Measurements from ENCODE around the gene SETD9. TPM values are rescaled to one million over a fixed set of nuclear protein-coding genes. Genes with fewer than 3 reads are reported as not detected.
A peak's percentile ranks its signal among the peaks of the same experiment; 100 is the strongest.

The SETD9 gene, protein sequence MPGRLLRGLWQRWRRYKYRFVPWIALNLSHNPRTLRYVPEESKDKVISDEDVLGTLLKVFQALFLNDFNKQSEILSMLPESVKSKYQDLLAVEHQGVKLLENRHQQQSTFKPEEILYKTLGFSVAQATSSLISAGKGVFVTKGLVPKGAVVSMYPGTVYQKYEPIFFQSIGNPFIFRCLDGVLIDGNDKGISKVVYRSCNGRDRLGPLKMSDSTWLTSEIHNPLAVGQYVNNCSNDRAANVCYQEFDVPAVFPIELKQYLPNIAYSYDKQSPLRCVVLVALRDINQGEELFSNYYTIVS
- total RNA-seq (2021; ENCODE audit: unreplicated experiment) (20.5 TPM), Bru-seq, nascent RNA (percentile 69 among the genes with signal in this experiment), BruChase-seq, experiment 1, labeled RNA remaining after a 2-hour chase (percentile 55 among the genes with signal in this experiment), BruChase-seq, experiment 2, labeled RNA remaining after a 6-hour chase (percentile 67 among the genes with signal in this experiment)
- polyA plus RNA-seq (2012; ENCODE audit: insufficient read length): 13.7 TPM
- long read RNA-seq, transcript SETD9-201 (6 exons, 1,619 nt): major isoform, 12 of 22 reads
- long read RNA-seq, partial matches to known transcripts: 1 of 22 reads
- long read RNA-seq, other reads (novel, unspliced or antisense): 6 of 22 reads

DNA sequence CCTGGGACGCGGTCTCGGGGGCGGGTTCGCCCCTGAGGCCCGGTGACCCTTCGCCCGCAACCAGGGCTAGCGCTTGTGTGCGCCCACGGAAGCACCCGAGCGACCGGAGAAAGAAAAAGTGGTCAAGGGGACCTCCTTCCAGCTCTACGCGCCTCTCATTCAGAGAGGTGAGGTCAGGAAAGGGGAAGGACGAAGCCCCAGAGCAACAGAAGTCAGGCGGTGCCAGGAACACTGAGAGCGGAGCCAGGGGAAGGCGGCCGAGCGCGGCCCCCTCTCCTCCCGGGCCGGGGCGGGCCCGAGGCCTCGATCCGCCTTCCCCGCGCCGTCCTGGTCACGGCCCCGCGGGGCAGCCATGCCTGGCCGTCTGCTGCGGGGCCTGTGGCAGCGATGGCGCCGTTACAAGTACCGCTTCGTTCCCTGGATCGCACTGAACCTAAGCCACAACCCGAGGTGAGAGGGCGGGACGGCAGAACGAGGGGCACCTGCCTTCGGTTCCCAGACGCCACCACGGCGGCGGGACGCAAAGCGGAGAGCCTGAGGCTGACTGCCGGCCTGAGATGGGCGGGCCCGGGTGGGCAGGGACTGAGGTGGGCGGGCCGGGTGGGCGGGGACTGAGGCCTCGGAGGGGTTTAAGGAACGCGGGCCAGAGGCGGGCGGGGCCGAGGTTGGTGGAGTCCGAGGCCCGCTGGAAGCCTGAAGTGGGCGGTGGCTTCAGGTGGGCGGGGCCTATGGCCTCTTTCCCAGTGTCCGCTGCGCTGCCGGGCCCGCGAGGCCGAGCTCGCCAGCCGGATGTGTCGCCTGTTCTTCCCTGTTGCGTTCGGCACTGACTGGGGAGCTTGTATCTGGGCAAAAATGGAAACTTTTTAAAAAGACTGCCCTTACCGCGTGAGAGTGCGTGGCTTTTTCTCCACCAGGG lies at the start of gene SETD9:
SETD9 (plus strand) TSS at position 303 of the 916 bp plus-strand sequence; CDS start at position 353, 50 bp downstream.
- intact Hi-C loops (cut with micrococcal nuclease; ENCODE audit: unreplicated experiment): loop anchor here (5.0 kb wide), 1 partner anchor 368 kb away; no protein-coding TSS in a partner anchor
- in situ Hi-C loops (cut with HindIII; ENCODE audit: low pct_unique_long_range_greater_than_20kb, low sequenced_read_pairs): no loop called here
- DNase-seq (ENCODE audit: low read depth, low spot score) (peak; percentile 82), ATAC-seq (peak; percentile 96)
- peaks cover 14% of the 10 kb centered on the region for H3K4me1 ChIP-seq (ENCODE audit: control insufficient read depth, insufficient read depth, low read length)
- H3K27me3 ChIP-seq (ENCODE audit: control insufficient read depth, insufficient read depth, low read length): no peaks in the 10 kb centered on the region
- H3K36me3 ChIP-seq (ENCODE audit: control insufficient read depth, insufficient read depth, low read length): no peaks in the 10 kb centered on the region; the same call in 1 of the 2 replicates
- peak within 1 kb of the TSS; percentile 97 for H3K27ac ChIP-seq (ENCODE audit: low read length)
- POLR2A ChIA-PET: interaction anchor here (0.5 to 0.7 kb wide), 4 partner anchors 327 to 986 kb away, joined by 3 to 5 read pairs (median 3); no protein-coding TSS in a partner anchor
- BruUV-seq (replicated peaks): no TSS peak
- H3K9me3 ChIP-seq (ENCODE audit: control insufficient read depth, insufficient read depth, low read depth, low read length): no peaks in the 10 kb centered on the region
- CTCF ChIA-PET: interaction anchor here (0.9 kb wide), 1 partner anchor 229 kb away, joined by 6 read pairs; no protein-coding TSS in a partner anchor
- peak within 1 kb of the TSS; percentile 77 to 98 for H3K4me3 ChIP-seq (ENCODE audit: low read depth in 2 of 2, low read length in 2 of 2)
- TF ChIP-seq, protein P1, sequence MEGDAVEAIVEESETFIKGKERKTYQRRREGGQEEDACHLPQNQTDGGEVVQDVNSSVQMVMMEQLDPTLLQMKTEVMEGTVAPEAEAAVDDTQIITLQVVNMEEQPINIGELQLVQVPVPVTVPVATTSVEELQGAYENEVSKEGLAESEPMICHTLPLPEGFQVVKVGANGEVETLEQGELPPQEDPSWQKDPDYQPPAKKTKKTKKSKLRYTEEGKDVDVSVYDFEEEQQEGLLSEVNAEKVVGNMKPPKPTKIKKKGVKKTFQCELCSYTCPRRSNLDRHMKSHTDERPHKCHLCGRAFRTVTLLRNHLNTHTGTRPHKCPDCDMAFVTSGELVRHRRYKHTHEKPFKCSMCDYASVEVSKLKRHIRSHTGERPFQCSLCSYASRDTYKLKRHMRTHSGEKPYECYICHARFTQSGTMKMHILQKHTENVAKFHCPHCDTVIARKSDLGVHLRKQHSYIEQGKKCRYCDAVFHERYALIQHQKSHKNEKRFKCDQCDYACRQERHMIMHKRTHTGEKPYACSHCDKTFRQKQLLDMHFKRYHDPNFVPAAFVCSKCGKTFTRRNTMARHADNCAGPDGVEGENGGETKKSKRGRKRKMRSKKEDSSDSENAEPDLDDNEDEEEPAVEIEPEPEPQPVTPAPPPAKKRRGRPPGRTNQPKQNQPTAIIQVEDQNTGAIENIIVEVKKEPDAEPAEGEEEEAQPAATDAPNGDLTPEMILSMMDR (IDR thresholded peaks at IDR 0.05): no peak
- peak; percentile 95 for TF ChIP-seq POLR2AphosphoS5 (IDR thresholded peaks at IDR 0.05; ENCODE audit: low read depth, low read length)
- TF ChIP-seq, protein P2, sequence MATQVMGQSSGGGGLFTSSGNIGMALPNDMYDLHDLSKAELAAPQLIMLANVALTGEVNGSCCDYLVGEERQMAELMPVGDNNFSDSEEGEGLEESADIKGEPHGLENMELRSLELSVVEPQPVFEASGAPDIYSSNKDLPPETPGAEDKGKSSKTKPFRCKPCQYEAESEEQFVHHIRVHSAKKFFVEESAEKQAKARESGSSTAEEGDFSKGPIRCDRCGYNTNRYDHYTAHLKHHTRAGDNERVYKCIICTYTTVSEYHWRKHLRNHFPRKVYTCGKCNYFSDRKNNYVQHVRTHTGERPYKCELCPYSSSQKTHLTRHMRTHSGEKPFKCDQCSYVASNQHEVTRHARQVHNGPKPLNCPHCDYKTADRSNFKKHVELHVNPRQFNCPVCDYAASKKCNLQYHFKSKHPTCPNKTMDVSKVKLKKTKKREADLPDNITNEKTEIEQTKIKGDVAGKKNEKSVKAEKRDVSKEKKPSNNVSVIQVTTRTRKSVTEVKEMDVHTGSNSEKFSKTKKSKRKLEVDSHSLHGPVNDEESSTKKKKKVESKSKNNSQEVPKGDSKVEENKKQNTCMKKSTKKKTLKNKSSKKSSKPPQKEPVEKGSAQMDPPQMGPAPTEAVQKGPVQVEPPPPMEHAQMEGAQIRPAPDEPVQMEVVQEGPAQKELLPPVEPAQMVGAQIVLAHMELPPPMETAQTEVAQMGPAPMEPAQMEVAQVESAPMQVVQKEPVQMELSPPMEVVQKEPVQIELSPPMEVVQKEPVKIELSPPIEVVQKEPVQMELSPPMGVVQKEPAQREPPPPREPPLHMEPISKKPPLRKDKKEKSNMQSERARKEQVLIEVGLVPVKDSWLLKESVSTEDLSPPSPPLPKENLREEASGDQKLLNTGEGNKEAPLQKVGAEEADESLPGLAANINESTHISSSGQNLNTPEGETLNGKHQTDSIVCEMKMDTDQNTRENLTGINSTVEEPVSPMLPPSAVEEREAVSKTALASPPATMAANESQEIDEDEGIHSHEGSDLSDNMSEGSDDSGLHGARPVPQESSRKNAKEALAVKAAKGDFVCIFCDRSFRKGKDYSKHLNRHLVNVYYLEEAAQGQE (IDR thresholded peaks at IDR 0.05; ENCODE audit: insufficient read depth in 1 of 2, low read depth in 2 of 2, low read length in 1 of 2): 0 out of 4 replicates have a peak, but pooled peaks of 1 of the 2 experiments have one; percentile 8
- TF ChIP-seq TCF7L2 (IDR thresholded peaks at IDR 0.05; ENCODE audit: low read depth, low read length): peak; percentile 28; the same call in 1 of the 2 replicates
- peak; percentile 65; the same call in 1 of the 2 replicates for TF ChIP-seq SIN3A (IDR thresholded peaks at IDR 0.05; ENCODE audit: borderline replicate concordance, insufficient read depth, low read depth, low read length)

DNA sequence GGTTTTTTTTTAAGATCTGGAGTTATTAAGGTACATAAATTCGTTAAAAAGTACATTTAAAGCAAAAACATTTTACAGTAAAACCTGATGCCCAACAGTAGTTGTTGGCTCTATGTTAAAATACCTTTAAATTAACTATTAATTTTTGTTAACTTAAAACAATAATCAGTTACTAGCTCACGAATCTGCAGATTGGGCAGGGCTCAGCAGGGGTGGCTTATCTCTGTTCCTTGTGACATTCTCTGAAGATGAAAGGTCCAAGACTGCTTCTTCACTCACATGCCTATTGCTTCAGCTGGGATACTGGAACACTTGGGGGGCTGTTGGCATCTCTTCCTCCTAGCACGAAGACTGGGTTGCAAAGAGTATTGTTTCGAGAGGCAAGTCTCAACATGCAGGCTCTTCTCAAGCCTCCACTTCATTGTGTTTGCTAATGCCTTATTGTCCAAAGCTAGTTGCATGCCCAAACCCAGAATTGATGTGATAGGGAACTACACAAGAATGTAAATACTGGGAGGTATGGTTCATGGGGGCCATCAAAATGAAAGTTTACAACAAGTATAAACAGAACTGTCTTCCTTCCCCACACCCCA lies 47.4 kb upstream of the SETD9 start:
- intact Hi-C loops (cut with micrococcal nuclease; ENCODE audit: unreplicated experiment): no loop called here
- Histone ChIP-seq H3K9me3 (ENCODE audit: control insufficient read depth, insufficient read depth, low read depth, low read length) (no peaks in the 10 kb centered on the region), H3K4me1 (ENCODE audit: control insufficient read depth, insufficient read depth, low read length) (no peaks in the 10 kb centered on the region), H3K36me3 (ENCODE audit: control insufficient read depth, insufficient read depth, low read length) (no peaks in the 10 kb centered on the region; the same call in 1 of the 2 replicates), H3K27me3 (ENCODE audit: control insufficient read depth, insufficient read depth, low read length) (no peaks in the 10 kb centered on the region), H3K27ac (ENCODE audit: low read length) (no peak overlapping the region), H3K4me3 (ENCODE audit: low read depth in 2 of 2, low read length in 2 of 2) (no peak overlapping the region)
- BruUV-seq (replicated peaks): no TSS peak
- DNase-seq (ENCODE audit: low read depth, low spot score): no peak
- POLR2A ChIA-PET: interaction anchor here (0.7 kb wide), 1 partner anchor 65 kb away, joined by 15 read pairs; no protein-coding TSS in a partner anchor
- CTCF ChIA-PET: interaction anchor here (0.7 kb wide), 1 partner anchor 43 kb away, joined by 3 read pairs; no protein-coding TSS in a partner anchor
- in situ Hi-C loops (cut with HindIII; ENCODE audit: low pct_unique_long_range_greater_than_20kb, low sequenced_read_pairs): no loop called here
- ATAC-seq: no peak
- TF ChIP-seq, protein P2 (IDR thresholded peaks at IDR 0.05; ENCODE audit: insufficient read depth in 1 of 2, low read depth in 2 of 2, low read length in 1 of 2): no peak
- no peak for TF ChIP-seq POLR2AphosphoS5 (IDR thresholded peaks at IDR 0.05; ENCODE audit: low read depth, low read length)
- no peak for TF ChIP-seq TCF7L2 (IDR thresholded peaks at IDR 0.05; ENCODE audit: low read depth, low read length)
- TF ChIP-seq, protein P1 (IDR thresholded peaks at IDR 0.05): no peak
